C4-2B (cell line): ENCODE results near the gene CLEC3A.

Experiments used
- ZFX ChIP-seq: fragments of 450-650 bp; IDR thresholded peaks from 2 replicates; pipeline ENCODE4 v1.6.1; 2017
- TF ChIP-seq, protein P1 (sequence below): fragments of 450-650 bp; conservative IDR thresholded peaks from 2 replicates; pipeline ENCODE4 v1.5.1; 2017; ENCODE audit warnings: mild to moderate bottlenecking

DNA sequence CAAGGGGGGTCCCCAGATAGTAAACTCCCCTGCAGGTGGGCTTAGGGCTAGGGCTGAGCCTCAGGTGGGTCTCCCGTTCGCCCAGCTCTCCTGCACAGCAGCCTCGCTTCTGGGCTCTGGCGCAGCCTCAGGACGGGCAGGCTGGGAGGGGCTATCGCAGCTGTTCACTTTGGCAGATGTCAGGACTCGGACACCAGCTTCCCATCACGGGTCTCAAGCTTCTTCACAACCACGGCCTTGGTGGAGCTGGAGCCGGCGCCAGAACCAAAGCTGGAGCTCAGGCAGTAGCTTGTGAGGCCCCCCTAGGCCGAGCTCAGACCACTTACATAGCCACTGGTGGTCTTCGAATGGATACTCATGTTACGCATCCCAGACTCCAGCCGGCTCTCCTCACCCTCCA, 26.0 kb downstream of the CLEC3A start:
- TF ChIP-seq, protein P1, sequence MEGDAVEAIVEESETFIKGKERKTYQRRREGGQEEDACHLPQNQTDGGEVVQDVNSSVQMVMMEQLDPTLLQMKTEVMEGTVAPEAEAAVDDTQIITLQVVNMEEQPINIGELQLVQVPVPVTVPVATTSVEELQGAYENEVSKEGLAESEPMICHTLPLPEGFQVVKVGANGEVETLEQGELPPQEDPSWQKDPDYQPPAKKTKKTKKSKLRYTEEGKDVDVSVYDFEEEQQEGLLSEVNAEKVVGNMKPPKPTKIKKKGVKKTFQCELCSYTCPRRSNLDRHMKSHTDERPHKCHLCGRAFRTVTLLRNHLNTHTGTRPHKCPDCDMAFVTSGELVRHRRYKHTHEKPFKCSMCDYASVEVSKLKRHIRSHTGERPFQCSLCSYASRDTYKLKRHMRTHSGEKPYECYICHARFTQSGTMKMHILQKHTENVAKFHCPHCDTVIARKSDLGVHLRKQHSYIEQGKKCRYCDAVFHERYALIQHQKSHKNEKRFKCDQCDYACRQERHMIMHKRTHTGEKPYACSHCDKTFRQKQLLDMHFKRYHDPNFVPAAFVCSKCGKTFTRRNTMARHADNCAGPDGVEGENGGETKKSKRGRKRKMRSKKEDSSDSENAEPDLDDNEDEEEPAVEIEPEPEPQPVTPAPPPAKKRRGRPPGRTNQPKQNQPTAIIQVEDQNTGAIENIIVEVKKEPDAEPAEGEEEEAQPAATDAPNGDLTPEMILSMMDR: no peak
- no peak for TF ChIP-seq ZFX
